HG02870 (cell line): ENCODE measurements around the gene JUNB.
A peak's percentile ranks its signal among the peaks of the same experiment; 100 is the strongest.

Experiments
- ATAC-seq: cut with Tn5 transposase; IDR thresholded peaks from one replicate; pipeline ENCODE4 v1.9.1; 2021; ENCODE audit warnings: mild to moderate bottlenecking, moderate library complexity; ENCODE audit not compliant: unreplicated experiment

JUNB gene

DNA sequence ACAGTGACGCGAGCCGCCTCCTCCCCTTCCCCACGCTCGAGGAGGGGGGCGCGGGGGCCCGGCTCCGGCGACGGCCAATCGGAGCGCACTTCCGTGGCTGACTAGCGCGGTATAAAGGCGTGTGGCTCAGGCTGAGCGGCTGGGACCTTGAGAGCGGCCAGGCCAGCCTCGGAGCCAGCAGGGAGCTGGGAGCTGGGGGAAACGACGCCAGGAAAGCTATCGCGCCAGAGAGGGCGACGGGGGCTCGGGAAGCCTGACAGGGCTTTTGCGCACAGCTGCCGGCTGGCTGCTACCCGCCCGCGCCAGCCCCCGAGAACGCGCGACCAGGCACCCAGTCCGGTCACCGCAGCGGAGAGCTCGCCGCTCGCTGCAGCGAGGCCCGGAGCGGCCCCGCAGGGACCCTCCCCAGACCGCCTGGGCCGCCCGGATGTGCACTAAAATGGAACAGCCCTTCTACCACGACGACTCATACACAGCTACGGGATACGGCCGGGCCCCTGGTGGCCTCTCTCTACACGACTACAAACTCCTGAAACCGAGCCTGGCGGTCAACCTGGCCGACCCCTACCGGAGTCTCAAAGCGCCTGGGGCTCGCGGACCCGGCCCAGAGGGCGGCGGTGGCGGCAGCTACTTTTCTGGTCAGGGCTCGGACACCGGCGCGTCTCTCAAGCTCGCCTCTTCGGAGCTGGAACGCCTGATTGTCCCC is at the start of gene JUNB:
JUNB (plus strand) TSS at position 142 of the 706 bp plus-strand sequence; CDS start at position 428, 286 bp downstream.
- peak; percentile 22 for ATAC-seq

GRCh38 chr19:12745166-12745897 is 46.0 kb upstream of the JUNB start:
- no peak for ATAC-seq

DNA sequence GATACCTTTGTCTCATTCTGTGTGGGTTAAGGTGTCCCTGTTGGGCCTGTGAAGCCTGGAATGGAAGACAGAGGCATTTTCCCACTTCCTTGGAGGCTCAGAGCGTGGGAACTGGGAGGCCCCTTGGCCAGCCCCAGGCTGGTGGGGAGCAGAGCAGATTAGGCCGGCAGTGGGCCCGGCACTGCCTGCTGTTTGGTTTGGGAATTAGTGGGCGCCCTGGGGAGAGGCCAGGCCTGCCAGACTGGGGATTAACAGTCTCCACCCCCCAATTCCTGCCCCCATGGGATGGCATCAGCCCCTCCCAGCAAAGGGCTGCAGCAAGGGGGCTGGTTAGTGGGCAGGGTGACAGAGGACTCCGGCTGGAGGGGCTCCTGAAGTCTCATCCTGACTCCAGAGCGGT is 42.8 kb upstream of the JUNB start:
- ATAC-seq = no peak

- ATAC-seq = no peak
Observed at GRCh38 chr19:12749938-12750521, 41.3 kb upstream of the JUNB start.

DNA sequence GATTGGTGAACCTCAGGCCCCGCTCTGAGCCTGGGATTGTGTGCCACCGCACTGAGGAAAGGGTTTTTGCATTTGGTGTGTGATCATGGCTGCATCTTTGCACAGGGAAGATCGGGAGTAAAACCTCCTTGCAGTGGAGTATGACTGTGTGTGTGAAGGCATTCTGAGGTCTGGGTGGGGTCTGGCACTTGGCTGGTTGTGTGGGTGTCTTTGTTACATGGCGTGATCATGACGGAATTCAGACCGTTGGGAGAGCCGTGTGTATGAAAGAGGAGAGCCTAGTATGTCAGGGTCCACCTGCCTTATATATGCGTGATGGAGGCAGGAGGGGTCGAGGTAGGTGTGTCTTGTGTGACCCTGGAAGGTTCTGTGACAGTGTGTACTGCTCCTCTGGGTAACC is 40.4 kb upstream of the JUNB start:
- no peak for ATAC-seq

- ATAC-seq = no peak
Observed at GRCh38 chr19:12751635-12752034, 39.7 kb upstream of the JUNB start, which contains the start of gene BEST2. Gene BEST2 (plus strand): TSS chr19:12751791. CDS start chr19:12752593, 802 bp downstream.

- ATAC-seq = no peak
Observed at GRCh38 chr19:12752056-12752781, 39.1 kb upstream of the JUNB start.

GRCh38 chr19:12754465-12755196 is 36.7 kb upstream of the JUNB start:
- no peak for ATAC-seq

DNA sequence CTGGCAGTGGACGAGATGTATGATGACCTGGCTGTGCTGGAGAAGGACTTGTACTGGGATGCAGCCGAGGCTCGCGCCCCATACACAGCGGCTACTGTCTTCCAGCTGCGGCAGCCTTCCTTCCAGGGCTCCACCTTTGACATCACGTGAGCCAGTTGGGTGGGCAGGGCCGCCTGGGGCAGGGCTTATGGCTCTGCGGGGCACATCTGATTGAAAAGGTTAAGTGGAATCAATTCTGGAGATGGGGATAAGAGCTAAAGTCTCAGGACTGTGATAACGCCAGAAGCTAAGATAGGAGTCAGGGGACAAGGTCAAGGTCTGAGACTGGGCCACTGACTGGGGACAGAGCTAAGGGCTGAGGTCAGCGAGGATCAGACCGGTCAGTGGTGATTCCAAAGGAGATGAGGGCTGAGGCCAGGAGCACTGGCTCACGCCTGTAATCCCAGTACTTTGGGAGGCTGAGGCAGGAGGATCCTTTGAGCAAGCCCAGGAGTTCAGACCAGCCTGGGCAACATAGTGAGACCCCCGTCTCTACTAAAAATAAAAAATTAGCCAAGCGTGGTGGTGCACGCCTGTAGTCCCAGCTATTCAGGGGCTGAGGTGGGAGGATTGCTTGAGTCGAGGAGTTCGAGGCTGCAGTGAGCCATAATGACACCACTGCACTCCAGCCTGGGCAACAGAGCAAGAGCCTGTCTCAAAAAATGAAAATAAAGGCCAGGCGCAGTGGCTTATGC is 35.0 kb upstream of the JUNB start:
- no peak for ATAC-seq

DNA sequence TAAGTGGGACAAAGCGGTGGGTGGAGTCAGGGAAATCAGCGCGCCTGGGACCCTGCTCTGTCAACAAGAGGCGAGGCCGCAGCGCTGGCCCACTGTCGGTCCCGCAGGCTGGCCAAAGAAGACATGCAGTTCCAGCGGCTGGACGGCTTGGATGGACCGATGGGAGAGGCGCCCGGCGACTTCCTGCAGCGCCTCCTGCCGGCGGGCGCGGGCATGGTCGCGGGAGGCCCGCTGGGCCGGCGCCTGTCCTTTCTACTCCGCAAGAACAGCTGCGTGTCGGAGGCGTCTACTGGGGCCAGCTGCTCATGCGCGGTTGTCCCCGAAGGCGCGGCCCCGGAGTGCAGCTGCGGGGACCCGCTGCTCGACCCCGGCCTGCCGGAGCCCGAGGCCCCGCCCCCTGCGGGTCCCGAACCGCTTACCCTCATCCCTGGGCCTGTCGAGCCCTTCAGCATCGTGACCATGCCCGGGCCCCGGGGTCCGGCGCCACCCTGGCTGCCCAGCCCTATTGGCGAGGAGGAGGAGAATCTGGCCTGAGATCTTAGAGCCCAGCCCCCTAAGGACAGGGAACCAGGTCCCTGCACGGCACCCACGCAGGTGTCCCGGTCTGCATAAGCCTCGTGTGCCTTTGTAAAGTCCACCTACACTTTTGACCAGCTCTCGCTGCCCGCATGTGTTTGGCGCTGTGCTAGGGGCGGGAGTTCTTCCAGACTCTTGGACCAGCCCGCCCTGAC is 33.6 kb upstream of the JUNB start:
- no peak for ATAC-seq

GRCh38 chr19:12759686-12760085 is 31.6 kb upstream of the JUNB start:
- no peak for ATAC-seq

- no peak for ATAC-seq
Observed at GRCh38 chr19:12763100-12763499, 28.2 kb upstream of the JUNB start.

DNA sequence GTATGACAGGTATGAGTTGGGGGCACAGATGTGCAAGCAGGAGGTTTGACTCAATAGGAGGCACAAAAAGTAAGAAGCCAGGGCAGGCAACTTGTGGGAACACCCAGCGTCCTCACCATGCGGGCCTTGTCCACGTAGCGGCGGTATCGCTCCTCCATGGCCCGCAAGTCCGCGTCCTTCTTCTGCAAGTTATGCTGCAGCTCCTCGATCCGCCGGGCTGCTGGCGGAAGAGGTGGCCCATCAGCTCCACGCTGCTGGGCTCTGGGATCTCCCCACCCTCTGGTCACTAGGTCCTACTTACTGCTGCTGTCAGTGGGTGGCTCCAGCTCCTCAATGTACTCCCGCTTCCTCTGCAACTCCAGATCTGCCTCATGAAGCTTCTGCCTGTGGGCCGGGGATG is 26.6 kb upstream of the JUNB start:
- no peak for ATAC-seq

DNA sequence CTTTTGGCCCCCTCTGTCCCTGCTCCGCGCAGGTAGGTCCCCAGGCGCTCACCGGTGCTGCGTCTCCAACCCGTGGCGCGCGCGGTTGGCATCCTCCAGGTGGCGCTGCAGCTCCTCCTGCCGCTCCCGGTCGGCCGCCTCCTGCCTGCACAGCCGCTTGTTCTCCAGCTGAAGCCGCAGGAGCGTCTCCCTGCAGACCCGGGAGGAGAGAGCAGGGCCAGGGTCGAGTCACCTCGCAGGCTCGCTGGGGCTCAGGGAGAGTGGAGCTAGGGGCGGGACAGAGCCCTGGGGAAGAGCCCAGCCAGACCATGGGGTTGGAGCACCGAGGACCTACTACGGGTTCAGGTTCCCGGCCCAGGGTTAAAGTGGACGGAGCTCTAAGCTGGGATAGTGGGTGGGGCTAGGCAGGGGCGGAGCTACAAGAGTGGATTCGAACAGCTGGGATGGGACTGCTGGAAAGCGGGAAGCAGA is 25.2 kb upstream of the JUNB start:
- no peak for ATAC-seq

DNA sequence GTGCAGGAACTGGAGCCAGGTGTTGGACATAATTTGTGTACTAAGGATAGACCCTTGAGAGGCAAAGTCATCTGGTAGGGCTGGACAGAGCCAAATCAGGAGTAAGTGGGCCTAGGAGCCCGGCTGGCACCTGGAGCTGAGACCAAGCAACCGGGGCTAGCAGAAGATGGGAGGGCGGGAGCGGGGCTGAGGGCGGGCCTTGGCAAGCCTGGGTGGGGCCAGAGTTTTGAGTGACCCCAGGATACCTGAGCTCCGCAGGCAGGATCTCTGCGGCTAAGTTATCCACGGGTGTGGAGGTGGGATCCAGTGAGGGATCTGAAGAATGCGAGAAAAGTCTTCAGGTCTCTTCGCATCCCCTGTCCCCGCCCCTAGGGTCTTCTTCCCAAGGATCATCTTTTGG is 24.1 kb upstream of the JUNB start:
- ATAC-seq = no peak

GRCh38 chr19:12767666-12768065 is 23.6 kb upstream of the JUNB start:
- ATAC-seq = no peak

DNA sequence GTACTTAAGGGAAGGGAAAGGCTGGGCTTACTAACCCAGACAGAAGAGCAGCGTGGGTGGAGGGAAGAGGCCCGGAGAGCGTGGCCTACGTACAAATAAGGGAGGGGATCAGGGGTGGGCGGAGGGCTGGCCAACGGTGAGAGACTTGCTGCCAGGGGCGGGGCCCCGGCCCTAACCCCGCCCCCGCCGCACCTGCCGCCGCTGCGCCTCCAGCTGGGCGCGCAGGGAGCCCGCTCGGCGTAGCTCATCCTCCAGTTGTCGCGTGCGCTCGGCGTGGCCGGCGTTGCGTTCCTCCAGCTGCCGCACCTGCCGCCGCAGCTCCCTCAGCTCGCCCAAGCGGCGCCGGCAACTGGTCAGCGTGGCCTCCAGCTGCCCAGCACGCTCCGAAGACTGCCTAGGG is 21.6 kb upstream of the JUNB start:
- ATAC-seq = no peak

- no peak for ATAC-seq
Observed at GRCh38 chr19:12770922-12771321, 20.4 kb upstream of the JUNB start.

DNA sequence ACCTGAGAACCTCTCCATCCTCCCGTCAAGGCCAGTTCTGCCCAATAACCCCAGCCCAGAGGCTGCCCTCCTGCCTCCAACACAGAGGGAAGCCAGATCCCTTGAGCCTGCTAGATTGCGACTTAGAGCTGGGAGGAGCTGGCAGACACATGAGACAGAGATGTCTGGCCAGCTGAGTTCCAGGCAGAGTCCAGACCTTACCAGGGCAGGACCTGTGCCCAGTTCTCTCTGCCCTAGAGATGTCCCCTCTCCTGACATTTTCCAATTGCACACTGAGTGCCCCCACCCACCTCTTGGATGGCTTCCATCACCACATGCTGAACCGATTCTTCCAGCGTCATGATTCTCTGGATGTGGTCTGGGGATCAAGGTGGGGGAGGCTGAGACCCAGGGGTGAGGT is 19.0 kb upstream of the JUNB start:
- ATAC-seq = no peak
